Activated CD4-positive, CD25-positive, alpha-beta regulatory T cell treated with anti-CD3 and anti-CD28 coated beads, Interleukin-2, amount 50 U/mL, for 24 hours (primary cell): Measurements from ENCODE around the gene ST3GAL5.
"Not testable (repeated sequence)": the region's sequence is repeated elsewhere in the genome, so short reads cannot be mapped to it uniquely, and the experiment has no call there.

ENCODE experiments used
- ATAC-seq, 2 donors: fragments of 150-1000 bp; cut with Tn5 transposase; one replicate each; pipeline ENCODE4 v1.10.0; 2021; ENCODE audit warnings: mild to moderate bottlenecking in 1 of 2, moderate library complexity in 1 of 2

The ST3GAL5 gene

GRCh38 chr2:85888684-85889626, at the start of gene ST3GAL5:
ST3GAL5 (minus strand) TSS chr2:85888990; CDS start chr2:85888905, 85 bp downstream.
- peak; percentile 84 to 87 for ATAC-seq

DNA sequence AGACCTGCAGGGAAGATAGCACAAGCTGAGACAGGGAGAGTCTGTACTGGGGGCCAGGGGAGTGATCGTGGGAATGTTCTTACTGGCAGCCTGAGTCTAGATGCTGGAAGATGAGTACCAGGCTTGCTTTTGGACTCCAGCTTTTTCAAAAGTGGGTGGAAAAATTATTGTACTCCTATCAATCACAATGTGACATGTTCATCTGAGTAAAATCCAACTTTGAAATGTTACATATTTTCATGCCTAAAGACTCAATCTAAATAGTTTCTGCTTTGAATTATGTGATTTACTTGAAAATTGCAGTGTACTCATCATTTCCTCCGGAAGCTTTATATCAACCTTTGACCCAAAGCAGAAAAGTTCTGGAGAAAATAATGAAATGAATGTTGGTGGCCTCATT, 49.7 kb upstream of the ST3GAL5 start:
- ATAC-seq = no peak

GRCh38 chr2:85937069-85937439, 48.3 kb upstream of the ST3GAL5 start:
- ATAC-seq = no peak

DNA sequence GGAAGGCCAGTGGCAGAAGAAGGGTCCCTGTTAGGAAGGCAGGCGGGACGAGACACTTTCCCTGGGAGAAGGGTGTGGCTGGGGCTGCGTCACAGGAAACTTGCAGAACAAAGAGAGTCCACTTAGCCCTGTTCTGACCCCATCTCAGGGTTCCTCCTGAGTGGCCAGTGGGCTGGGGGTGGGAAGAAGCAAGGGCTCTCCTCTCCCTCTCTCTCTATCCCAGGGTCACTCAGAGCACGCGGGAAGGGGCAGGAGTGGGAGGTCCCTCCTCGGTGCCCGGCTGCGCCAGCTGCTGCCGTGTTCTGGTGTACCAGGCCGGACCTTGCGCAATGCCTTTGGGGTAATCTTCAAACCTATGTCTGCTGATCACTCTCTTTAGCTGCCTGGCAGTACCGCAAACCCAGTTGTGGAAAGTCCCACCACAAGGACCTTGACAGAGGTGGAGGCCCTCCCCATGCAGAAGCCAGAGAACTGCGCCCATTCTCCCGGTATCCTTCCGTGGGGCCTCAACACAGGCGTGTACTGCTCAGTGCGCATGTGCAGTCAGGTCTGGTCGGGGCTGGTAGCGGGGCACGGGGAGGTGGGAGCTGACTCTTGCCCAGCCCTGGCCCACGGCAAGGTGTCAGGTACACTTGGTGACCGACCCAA, 47.8 kb upstream of the ST3GAL5 start:
- ATAC-seq = no peak

GRCh38 chr2:85935746-85936208, 47.0 kb upstream of the ST3GAL5 start:
- no peak for ATAC-seq

- ATAC-seq = no peak
Measured at GRCh38 chr2:85935170-85935745, 46.5 kb upstream of the ST3GAL5 start.

DNA sequence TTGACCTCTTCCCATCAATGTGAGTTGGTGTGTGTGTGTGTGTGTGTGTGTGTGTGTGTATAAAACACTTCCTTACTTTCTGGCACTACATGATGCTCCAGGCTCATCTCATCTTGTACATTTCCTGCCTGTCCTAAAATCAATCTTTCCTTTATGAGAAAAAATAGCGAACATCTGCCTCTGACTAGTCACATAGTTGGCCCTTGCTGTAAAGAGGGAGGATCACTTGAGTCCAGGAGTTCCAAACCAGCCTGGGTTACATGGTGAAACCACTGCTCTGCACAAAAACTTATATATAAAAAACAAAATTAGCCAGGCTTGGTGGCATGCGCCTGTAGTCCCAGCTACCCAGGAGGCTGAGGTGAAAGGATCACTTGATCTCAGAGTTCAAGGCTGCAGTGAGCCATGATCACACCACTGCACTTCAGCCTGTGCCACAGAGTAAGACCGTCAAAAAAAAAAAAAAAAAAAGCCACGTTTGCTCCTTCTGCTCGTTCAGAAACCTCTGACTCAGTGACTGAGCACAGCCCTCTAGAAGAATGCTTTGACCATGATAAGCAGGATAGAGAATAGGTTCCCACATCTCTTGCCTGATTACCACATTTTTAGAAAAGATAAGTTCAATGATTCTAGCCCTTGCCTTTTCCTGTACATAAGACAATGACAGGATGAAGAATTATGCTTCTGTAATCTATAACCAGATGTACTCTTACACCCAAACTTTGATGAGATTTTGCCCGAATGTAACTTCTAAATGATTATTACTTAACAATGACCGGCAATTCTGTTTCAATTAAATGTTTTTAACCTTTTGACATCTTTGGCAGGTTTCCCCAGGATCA, 45.2 kb upstream of the ST3GAL5 start:
- peak; percentile 55 to 82 for ATAC-seq

- ATAC-seq = not testable (repeated sequence)
Measured at GRCh38 chr2:85931151-85931550, 42.4 kb upstream of the ST3GAL5 start.

GRCh38 chr2:85930129-85931124, 41.6 kb upstream of the ST3GAL5 start:
- ATAC-seq = no peak

- no peak for ATAC-seq
Measured at GRCh38 chr2:85929096-85930050, 40.6 kb upstream of the ST3GAL5 start.

DNA sequence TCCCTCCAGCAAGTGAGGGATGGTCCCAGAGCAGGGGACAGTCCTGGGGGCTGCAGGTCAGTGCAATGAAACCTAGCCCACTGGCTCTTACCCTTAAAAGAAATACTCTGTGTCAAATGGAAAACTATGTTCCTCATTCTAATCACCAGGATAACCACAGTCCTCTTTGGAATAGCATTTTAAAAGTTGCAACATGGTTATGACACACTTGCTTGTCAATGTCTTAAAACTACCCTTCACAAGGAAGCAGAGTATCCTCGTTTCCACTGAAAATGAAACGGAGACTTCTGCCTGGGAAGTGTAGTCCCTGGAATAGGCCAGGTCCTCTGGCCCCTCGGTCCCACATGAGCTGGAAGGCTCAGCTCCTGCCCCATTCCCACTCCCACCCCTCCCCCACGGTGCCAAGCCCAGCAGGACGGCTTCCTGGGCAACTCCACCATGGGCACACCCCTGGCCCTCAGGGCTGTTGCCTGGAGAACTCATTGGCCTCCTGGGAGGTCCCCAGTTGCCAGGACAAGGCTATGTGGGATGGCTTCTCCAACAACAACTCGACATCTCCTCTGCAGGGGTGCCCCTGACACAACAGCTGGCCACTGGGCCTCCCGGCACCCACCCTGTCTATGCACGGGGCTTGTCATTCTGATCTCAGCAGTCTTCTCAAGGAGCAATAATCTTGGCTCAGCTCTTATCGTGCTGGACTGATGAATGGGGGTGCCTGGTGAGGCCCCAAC, 38.3 kb upstream of the ST3GAL5 start:
- ATAC-seq = no peak

DNA sequence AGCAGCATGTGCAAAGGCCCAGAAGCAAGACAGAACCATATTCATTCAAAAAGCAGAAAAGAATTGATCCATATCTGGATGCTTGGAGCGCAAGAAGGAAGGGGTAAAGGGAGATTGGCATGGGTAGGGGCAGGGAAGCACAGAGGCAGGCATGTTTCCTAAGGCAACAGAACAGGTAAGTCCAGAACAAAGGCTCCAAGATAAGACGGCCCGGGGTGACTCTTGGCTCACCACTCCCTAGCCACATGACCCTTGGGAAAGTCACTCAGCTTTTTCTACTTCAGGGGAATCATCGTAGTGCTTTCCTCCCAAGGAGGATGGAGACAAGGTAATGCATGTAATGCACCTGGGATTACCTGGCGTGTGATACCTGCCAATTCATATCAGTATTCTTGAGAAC, 37.7 kb upstream of the ST3GAL5 start:
- no peak for ATAC-seq

- no peak for ATAC-seq
Measured at GRCh38 chr2:85925216-85925671, 36.5 kb upstream of the ST3GAL5 start.

- no peak for ATAC-seq
Measured at GRCh38 chr2:85924522-85924921, 35.7 kb upstream of the ST3GAL5 start.

DNA sequence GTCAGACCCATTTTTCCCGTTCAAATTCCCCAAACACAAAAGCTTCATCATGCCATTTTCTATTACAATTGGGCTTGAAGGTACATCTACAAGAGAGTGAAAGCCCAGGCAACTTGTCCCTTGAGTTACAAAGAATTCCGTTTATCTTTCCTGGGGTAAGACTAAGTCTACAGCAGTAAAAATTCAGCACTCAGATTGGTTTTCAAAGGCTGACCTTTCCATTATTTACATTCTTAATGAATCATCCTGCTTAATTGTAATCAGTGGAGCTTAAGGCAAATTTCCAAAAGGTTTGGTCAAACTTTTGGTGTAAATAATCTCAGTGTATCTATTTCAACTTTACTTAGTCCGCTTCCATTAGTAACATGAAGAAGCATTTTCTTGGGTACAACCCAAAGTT, 33.4 kb upstream of the ST3GAL5 start:
- ATAC-seq = no peak

GRCh38 chr2:85921659-85922058, 32.9 kb upstream of the ST3GAL5 start:
- no peak for ATAC-seq

GRCh38 chr2:85920810-85921545, 32.2 kb upstream of the ST3GAL5 start:
- ATAC-seq = no peak
